Measurements from ENCODE around the gene RNF31. TPM values are rescaled to one million over a fixed set of nuclear protein-coding genes. Genes with fewer than 3 reads are reported as not detected.

Gene RNF31
- polyA plus RNA-seq, 2 of the 4 experiments (the other 2 are of a cell fraction), result 5.7 to 20.8 TPM

DNA sequence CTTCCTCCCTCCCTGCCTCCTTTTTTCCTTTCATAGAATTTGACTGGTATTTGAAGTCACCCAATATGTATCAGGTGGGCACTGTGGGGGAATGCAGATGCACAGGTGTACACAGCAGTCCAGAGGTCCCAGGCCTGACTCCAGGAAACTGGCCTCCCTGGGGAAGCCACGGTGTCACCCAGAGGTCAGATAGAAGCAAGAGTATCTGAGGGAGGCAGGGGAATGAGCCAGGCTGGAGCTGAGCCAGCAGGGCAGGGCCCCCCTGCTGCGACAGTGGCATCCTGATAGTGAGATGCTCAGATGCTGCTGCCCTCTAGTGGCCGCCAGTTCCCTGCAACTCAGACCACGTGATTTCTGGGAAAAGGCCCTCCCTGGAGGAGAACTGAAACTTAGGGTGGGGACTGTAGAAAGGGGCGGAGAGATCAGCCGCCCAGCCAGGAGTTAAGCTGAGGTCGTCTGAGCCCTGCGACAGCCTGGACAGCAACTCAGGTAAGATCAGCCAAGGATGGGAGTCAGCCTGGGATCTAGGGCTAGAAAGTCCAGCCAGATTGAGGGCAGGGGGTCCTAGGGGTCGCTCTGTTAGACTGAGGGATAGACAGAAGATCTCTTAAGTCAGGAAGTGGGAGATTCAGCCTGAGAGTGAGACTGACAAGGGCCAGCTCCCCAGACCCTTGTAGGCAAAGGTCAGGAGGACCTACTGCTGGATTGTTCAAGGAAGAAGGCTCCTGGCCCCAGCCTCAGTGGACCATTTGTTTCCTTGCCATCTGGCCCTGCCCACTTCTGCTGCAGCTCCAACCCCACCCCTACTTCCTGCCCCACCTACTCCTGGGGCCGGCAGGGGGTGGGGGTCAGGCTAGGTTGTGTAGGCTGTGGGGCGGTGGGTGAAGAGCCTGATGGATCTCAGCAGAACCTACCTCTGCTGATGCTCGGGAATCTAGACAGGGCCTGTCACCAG, 13.8 kb downstream of the RNF31 start, which contains the start of gene IRF9 (continued):
- no peak for TF ChIP-seq NFE2L2 (conservative IDR thresholded peaks at IDR 0.05; ENCODE audit: low read length)
- TF ChIP-seq RFX5 (IDR thresholded peaks at IDR 0.05), result no peak
- no peak for TF ChIP-seq SREBF2 (IDR thresholded peaks at IDR 0.05)
- no peak for TF ChIP-seq HDAC2 (IDR thresholded peaks at IDR 0.05)
- TF ChIP-seq E2F6 (IDR thresholded peaks at IDR 0.05; ENCODE audit: borderline replicate concordance, low read depth), result no peak
- no peak for TF ChIP-seq ZC3H11A (IDR thresholded peaks at IDR 0.05)
- TF ChIP-seq JUNB (IDR thresholded peaks at IDR 0.05), result no peak
- no peak for TF ChIP-seq POLR2A (IDR thresholded peaks at IDR 0.05; ENCODE audit: low read length)
- TF ChIP-seq CEBPB (IDR thresholded peaks at IDR 0.05), result no peak

GRCh38 chr14:24162093-24162492, 14.8 kb downstream of the RNF31 start:
- WGBS (ENCODE audit: missing lambda C conversion rate), result 87% methylated on average over 8 of the region's 8 CpGs
- Histone ChIP-seq H3K4me3 (no peak overlapping the region; the same call in 2 of the 3 replicates), H3K9me3 (no peaks in the 10 kb centered on the region), H3K4me1 (peaks cover 25% of the 10 kb centered on the region), H3K4me2 (peak overlapping the region; percentile 92), H3K27ac (peak overlapping the region; percentile 86 to 91; a peak in 5 of 6 replicates)
- CTCF ChIA-PET, result interaction anchor here (0.8 to 7.0 kb wide), 14 partner anchors 8 to 126 kb away, joined by 3 to 168 read pairs (median 29); partner anchors contain the start of genes DCAF11, EMC9, NRL and PCK2
- no peak for TF ChIP-seq MAFK (IDR thresholded peaks at IDR 0.05; ENCODE audit: partially characterized antibody)
- TF ChIP-seq, protein P1, sequence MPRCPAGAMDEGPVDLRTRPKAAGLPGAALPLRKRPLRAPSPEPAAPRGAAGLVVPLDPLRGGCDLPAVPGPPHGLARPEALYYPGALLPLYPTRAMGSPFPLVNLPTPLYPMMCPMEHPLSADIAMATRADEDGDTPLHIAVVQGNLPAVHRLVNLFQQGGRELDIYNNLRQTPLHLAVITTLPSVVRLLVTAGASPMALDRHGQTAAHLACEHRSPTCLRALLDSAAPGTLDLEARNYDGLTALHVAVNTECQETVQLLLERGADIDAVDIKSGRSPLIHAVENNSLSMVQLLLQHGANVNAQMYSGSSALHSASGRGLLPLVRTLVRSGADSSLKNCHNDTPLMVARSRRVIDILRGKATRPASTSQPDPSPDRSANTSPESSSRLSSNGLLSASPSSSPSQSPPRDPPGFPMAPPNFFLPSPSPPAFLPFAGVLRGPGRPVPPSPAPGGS (IDR thresholded peaks at IDR 0.05), result no peak
- POLR2A ChIA-PET, result interaction anchor here (1.1 to 2.4 kb wide), 3 partner anchors 21 to 48 kb away, joined by 4 to 16 read pairs (median 13); partner anchors contain the start of genes DCAF11, EMC9, NRL and PSME1
- ATAC-seq, result no peak
- no peak for FAIRE-seq
- no peak for DNase-seq (ENCODE audit: low read depth in 1 of 2, low spot score in 1 of 2)

GRCh38 chr14:24164518-24164991, 17.3 kb downstream of the RNF31 start:
- no peak overlapping the region for H3K4me2 ChIP-seq
- H3K27ac ChIP-seq, result no peak overlapping the region
- WGBS (ENCODE audit: missing lambda C conversion rate), result 92% methylated on average over 6 of the region's 14 CpGs
- no peaks in the 10 kb centered on the region for H3K9me3 ChIP-seq
- ChIA-PET POLR2A (interaction anchor here (0.6 kb wide), 1 partner anchor 158 kb away, joined by 5 read pairs; no protein-coding TSS in a partner anchor), CTCF (interaction anchor here (0.7 to 7.0 kb wide), 7 partner anchors 8 to 132 kb away, joined by 3 to 168 read pairs (median 4); partner anchors contain the start of genes EMC9, IPO4, MDP1 and PSME2)
- TF ChIP-seq EP300 (IDR thresholded peaks at IDR 0.05), result no peak
- no peak for TF ChIP-seq HEYL (CRISPR knock-in tag; IDR thresholded peaks at IDR 0.05)
- no peak for FAIRE-seq
- peaks cover 25% of the 10 kb centered on the region for H3K4me1 ChIP-seq
- no peak for ATAC-seq
- DNase-seq (ENCODE audit: low read depth in 1 of 2, low spot score in 1 of 2), result no peak
- no peak overlapping the region for H3K4me3 ChIP-seq

DNA sequence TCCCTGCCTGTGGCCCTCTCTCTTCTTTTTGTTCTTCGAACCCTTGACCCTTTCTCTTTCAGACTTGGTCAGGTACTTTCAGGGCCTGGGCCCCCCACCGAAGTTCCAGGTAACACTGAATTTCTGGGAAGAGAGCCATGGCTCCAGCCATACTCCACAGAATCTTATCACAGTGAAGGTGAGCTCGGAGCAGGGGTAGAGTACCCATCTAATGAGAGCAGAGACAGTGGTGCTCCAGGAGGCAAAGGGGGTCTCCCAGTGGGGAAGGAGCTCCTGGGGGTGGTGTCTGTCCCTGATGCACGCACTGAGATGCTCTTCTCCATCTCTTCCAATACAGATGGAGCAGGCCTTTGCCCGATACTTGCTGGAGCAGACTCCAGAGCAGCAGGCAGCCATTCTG, 18.5 kb downstream of the RNF31 start:
- no peaks in the 10 kb centered on the region for H3K9me3 ChIP-seq
- ChIA-PET POLR2A (no interaction called here), CTCF (interaction anchor here (0.8 to 7.0 kb wide), 3 partner anchors 19 to 56 kb away, joined by 3 to 168 read pairs (median 6); partner anchors contain the start of genes EMC9, MDP1, PSME2 and RNF31)
- FAIRE-seq (no peak), DNase-seq (ENCODE audit: low read depth in 1 of 2, low spot score in 1 of 2) (no peak), ATAC-seq (no peak)
- H3K4me2 ChIP-seq, result no peak overlapping the region
- WGBS (ENCODE audit: missing lambda C conversion rate), result 88% methylated on average over 5 of the region's 5 CpGs
- no peak overlapping the region for H3K27ac ChIP-seq
- H3K4me1 ChIP-seq, result peaks cover 14% of the 10 kb centered on the region
- no peak for TF ChIP-seq CBX8 (IDR thresholded peaks at IDR 0.05)
- TF ChIP-seq NR3C1 (IDR thresholded peaks at IDR 0.05), result no peak
- TF ChIP-seq SMC3 (IDR thresholded peaks at IDR 0.05), result no peak
- TF ChIP-seq, protein P1 (IDR thresholded peaks at IDR 0.05), result no peak
- no peak for TF ChIP-seq NPAS2 (CRISPR knock-in tag; IDR thresholded peaks at IDR 0.05; ENCODE audit: borderline replicate concordance)
- no peak for TF ChIP-seq HOXA7 (CRISPR knock-in tag; IDR thresholded peaks at IDR 0.05)
- TF ChIP-seq KDM5A (IDR thresholded peaks at IDR 0.05), result no peak
- no peak overlapping the region for H3K4me3 ChIP-seq
